Measurements from ENCODE around the gene PALM3.

PALM3 gene

GRCh38 chr19:14078411-14078810 is 16.5 kb upstream of the PALM3 start:
- H3K27ac ChIP-seq (ENCODE audit: low read depth in 2 of 2, low read length in 2 of 2), result peak overlapping the region in 1 of 2 donors; percentile 23
- H3K4me1 ChIP-seq (ENCODE audit: control insufficient read depth in 2 of 2, insufficient read depth in 2 of 2, low read length in 2 of 2), result peaks cover 31 to 42% of the 10 kb centered on the region in 2 donors
- no peaks in the 10 kb centered on the region for H3K36me3 ChIP-seq (ENCODE audit: control insufficient read depth in 2 of 2, insufficient read depth in 2 of 2, low read length in 2 of 2)
- no peak overlapping the region for H3K9ac ChIP-seq (ENCODE audit: low read depth in 1 of 2, low read length in 2 of 2)
- H3K27me3 ChIP-seq (ENCODE audit: control insufficient read depth in 2 of 2, insufficient read depth in 2 of 2, low read length in 2 of 2), result no peaks in the 10 kb centered on the region
- no peak overlapping the region for H3K4me3 ChIP-seq (ENCODE audit: low read length in 2 of 2)
- no peaks in the 10 kb centered on the region for H3K9me3 ChIP-seq (ENCODE audit: control insufficient read depth in 2 of 2, low read length in 2 of 2)

DNA sequence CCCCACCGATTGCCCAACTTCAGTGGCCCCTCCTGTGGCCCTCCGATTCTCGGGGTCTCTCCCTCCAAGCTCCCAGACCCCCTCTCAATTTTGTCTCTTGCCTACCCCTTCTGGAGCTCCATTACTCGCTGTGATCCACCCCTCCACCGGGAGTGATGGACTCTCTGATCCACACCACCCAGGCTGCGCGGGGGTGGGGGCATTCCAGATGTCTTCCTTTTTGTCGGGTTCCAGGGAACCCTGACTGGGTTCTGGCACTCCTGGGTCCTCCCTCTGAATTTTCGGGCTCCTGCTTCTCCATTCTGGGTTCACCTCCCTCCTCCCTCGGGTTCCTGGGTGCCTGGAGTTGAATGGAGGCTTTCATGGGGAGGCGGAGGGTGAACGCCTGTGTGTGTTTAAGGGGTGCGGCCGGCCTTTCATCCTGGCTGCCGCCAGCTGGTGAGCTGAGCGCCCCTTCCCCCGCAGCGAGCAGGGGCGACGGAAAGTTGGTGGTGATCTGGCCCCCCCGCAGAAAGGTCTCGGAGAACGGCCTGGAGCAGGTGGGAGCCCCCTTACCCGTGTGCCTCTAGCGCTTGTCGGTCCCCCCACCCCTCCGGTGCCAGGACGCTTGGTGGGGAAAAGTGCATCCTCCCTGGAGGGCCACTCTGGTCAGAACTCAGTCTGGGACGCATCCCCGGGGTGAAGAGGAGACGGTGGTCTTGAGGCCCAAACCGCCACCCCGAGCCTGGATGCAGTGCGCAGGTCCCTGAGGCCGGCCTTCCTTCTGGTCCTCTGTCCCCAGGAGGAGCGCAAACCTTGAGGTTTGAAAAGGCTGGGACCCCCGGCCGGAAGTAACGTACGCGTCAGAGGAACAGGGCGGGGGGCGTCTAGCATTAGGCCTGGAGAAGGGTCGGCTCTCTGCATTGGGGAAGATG is 12.3 kb upstream of the PALM3 start:
- peaks cover 22 to 35% of the 10 kb centered on the region in 2 donors for H3K4me1 ChIP-seq (ENCODE audit: control insufficient read depth in 2 of 2, insufficient read depth in 2 of 2, low read length in 2 of 2)
- peak overlapping the region; percentile 85 to 91 for H3K4me3 ChIP-seq (ENCODE audit: low read length in 2 of 2)
- H3K27me3 ChIP-seq (ENCODE audit: control insufficient read depth in 2 of 2, insufficient read depth in 2 of 2, low read length in 2 of 2), result no peaks in the 10 kb centered on the region
- H3K9me3 ChIP-seq (ENCODE audit: control insufficient read depth in 2 of 2, low read length in 2 of 2), result no peaks in the 10 kb centered on the region
- H3K27ac ChIP-seq (ENCODE audit: low read depth in 2 of 2, low read length in 2 of 2), result peak overlapping the region; percentile 95 to 98
- peak overlapping the region; percentile 89 to 94 for H3K9ac ChIP-seq (ENCODE audit: low read depth in 1 of 2, low read length in 2 of 2)
- peaks cover 0 to 2% of the 10 kb centered on the region in 2 donors for H3K36me3 ChIP-seq (ENCODE audit: control insufficient read depth in 2 of 2, insufficient read depth in 2 of 2, low read length in 2 of 2)

DNA sequence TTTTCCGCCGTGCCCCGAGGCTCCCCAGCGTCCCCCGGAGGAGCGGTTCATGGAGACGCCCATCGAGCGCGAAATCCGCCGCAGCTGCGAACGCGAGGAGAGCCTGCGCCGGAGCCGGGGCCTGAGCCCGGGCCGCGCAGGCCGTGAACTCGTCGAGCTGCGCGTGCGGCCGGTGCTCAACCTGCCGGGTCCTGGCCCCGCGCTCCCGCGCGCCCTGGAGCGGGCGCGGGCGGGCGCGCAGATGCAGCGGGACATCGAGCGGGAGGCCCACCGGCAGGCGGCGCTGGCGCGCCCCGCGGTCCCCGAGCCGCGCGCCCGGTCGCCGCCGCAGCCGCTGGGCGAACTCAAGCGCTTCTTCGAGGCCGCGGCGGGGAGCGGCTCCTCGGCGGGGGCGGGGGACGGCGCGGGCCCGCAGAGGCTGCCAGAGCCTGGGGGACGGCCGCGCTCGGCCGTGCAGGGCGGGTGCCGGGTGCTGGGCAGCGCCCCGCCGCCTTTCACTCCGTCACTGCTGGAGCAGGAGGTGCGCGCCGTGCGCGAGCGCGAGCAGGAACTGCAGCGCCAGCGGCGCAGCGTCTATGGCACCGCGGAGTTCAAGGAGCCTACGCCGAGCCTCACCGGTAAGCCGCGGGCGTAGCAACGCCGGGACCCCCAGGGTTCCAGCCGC is 11.5 kb upstream of the PALM3 start:
- H3K4me3 ChIP-seq (ENCODE audit: low read length in 2 of 2), result peak overlapping the region; percentile 90 to 91
- H3K4me1 ChIP-seq (ENCODE audit: control insufficient read depth in 2 of 2, insufficient read depth in 2 of 2, low read length in 2 of 2), result peaks cover 20 to 35% of the 10 kb centered on the region in 2 donors
- H3K9me3 ChIP-seq (ENCODE audit: control insufficient read depth in 2 of 2, low read length in 2 of 2), result no peaks in the 10 kb centered on the region
- H3K27ac ChIP-seq (ENCODE audit: low read depth in 2 of 2, low read length in 2 of 2), result peak overlapping the region; percentile 95 to 98
- no peaks in the 10 kb centered on the region for H3K27me3 ChIP-seq (ENCODE audit: control insufficient read depth in 2 of 2, insufficient read depth in 2 of 2, low read length in 2 of 2)
- H3K36me3 ChIP-seq (ENCODE audit: control insufficient read depth in 2 of 2, insufficient read depth in 2 of 2, low read length in 2 of 2), result peaks cover 0 to 2% of the 10 kb centered on the region in 2 donors
- peak overlapping the region; percentile 89 to 94 for H3K9ac ChIP-seq (ENCODE audit: low read depth in 1 of 2, low read length in 2 of 2)

- peak within 1 kb of the TSS; percentile 89 to 94 for H3K9ac ChIP-seq (ENCODE audit: low read depth in 1 of 2, low read length in 2 of 2)
These were observed 10.8 kb upstream of the PALM3 start, which contains the start of gene MISP3 for GRCh38 chr19:14072535-14073260. Gene MISP3 (plus strand): TSS chr19:14072786. CDS start chr19:14073310, 524 bp downstream.

DNA sequence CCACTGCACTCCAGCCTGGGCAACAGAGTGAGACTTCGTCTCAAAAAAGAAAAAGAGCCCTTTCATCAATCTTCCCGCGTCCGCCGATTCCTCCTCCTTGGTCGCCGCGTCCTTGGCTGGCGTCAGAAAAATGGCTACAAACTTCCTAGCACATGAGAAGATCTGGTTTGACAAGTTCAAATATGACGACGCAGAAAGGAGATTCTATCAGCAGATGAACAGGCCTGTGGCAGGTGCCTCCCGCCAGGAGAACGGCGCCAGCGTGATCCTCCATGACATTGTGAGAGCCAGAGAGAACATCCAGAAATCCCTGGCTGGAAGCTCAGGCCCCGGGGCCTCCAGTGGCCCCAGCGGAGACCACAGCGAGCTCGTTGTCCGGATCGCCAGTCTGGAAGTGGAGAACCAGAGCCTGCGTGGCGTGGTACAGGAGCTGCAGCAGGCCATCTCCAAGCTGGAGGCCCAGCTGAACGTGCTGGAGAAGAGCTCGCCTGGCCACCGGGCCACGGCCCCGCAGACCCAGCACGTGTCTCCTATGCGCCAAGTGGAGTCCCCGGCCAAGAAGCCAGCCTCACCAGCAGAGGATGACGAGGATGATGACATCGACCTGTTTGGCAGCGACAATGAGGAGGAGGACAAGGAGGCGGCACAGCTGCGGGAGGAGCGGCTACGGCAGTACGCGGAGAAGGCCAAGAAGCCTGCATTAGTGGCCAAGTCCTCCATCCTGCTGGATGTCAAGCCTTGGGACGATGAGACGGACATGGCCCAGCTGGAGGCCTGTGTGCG is 8.6 kb upstream of the PALM3 start:
- Histone ChIP-seq H3K27ac (ENCODE audit: low read depth in 2 of 2, low read length in 2 of 2) (no peak overlapping the region), H3K9ac (ENCODE audit: low read depth in 1 of 2, low read length in 2 of 2) (no peak overlapping the region)

More at GRCh38 chr19:14072535-14073260, 10.8 kb upstream of the PALM3 start, which contains the start of gene MISP3:
- Histone ChIP-seq H3K9me3 (ENCODE audit: control insufficient read depth in 2 of 2, low read length in 2 of 2) (no peaks in the 10 kb centered on the region), H3K27me3 (ENCODE audit: control insufficient read depth in 2 of 2, insufficient read depth in 2 of 2, low read length in 2 of 2) (no peaks in the 10 kb centered on the region), H3K27ac (ENCODE audit: low read depth in 2 of 2, low read length in 2 of 2) (peak within 1 kb of the TSS; percentile 95 to 98), H3K4me1 (ENCODE audit: control insufficient read depth in 2 of 2, insufficient read depth in 2 of 2, low read length in 2 of 2) (peaks cover 19 to 35% of the 10 kb centered on the region in 2 donors), H3K36me3 (ENCODE audit: control insufficient read depth in 2 of 2, insufficient read depth in 2 of 2, low read length in 2 of 2) (peaks cover 0 to 2% of the 10 kb centered on the region in 2 donors), H3K4me3 (ENCODE audit: low read length in 2 of 2) (peak within 1 kb of the TSS; percentile 90 to 91)

DNA sequence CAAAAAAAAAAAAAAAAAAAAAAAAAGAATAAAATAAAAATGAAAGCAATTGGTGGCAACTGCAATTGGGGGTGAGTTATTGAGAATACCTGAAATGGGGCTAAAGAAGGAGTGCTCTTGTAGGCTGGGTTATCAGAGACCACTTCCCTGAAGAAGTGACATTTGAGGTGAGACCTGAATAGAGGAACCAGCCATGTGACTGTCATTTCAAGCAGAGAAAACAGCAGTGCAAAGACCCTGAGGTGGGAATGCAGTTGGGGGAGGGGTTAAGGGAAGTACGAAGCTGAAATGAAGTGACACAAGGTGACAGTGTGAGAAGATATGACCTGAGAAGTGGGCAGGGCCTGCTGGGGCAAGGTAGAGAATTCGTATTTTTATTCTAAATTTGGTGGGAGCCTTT is 4.3 kb upstream of the PALM3 start:
- Histone ChIP-seq H3K4me3 (ENCODE audit: low read length in 2 of 2) (no peak overlapping the region), H3K27ac (ENCODE audit: low read depth in 2 of 2, low read length in 2 of 2) (no peak overlapping the region), H3K9me3 (ENCODE audit: control insufficient read depth in 2 of 2, low read length in 2 of 2) (no peaks in the 10 kb centered on the region), H3K36me3 (ENCODE audit: control insufficient read depth in 2 of 2, insufficient read depth in 2 of 2, low read length in 2 of 2) (peaks cover 0 to 2% of the 10 kb centered on the region in 2 donors), H3K4me1 (ENCODE audit: control insufficient read depth in 2 of 2, insufficient read depth in 2 of 2, low read length in 2 of 2) (peaks cover 0 to 3% of the 10 kb centered on the region in 2 donors), H3K27me3 (ENCODE audit: control insufficient read depth in 2 of 2, insufficient read depth in 2 of 2, low read length in 2 of 2) (no peaks in the 10 kb centered on the region), H3K9ac (ENCODE audit: low read depth in 1 of 2, low read length in 2 of 2) (no peak overlapping the region)

More for the DNA sequence above, 8.6 kb upstream of the PALM3 start:
- Histone ChIP-seq H3K36me3 (ENCODE audit: control insufficient read depth in 2 of 2, insufficient read depth in 2 of 2, low read length in 2 of 2) (peaks cover 0 to 2% of the 10 kb centered on the region in 2 donors), H3K9me3 (ENCODE audit: control insufficient read depth in 2 of 2, low read length in 2 of 2) (no peaks in the 10 kb centered on the region), H3K4me1 (ENCODE audit: control insufficient read depth in 2 of 2, insufficient read depth in 2 of 2, low read length in 2 of 2) (peaks cover 17 to 28% of the 10 kb centered on the region in 2 donors), H3K4me3 (ENCODE audit: low read length in 2 of 2) (no peak overlapping the region), H3K27me3 (ENCODE audit: control insufficient read depth in 2 of 2, insufficient read depth in 2 of 2, low read length in 2 of 2) (no peaks in the 10 kb centered on the region)

GRCh38 chr19:14063105-14063504 is 1.2 kb upstream of the PALM3 start:
- no peak overlapping the region for H3K9ac ChIP-seq (ENCODE audit: low read depth in 1 of 2, low read length in 2 of 2)
- H3K4me1 ChIP-seq (ENCODE audit: control insufficient read depth in 2 of 2, insufficient read depth in 2 of 2, low read length in 2 of 2), result peaks cover under 1 to 3% of the 10 kb centered on the region in 2 donors
- H3K27me3 ChIP-seq (ENCODE audit: control insufficient read depth in 2 of 2, insufficient read depth in 2 of 2, low read length in 2 of 2), result peaks cover 3 to 4% of the 10 kb centered on the region in 2 donors
- H3K9me3 ChIP-seq (ENCODE audit: control insufficient read depth in 2 of 2, low read length in 2 of 2), result no peaks in the 10 kb centered on the region
- no peaks in the 10 kb centered on the region for H3K36me3 ChIP-seq (ENCODE audit: control insufficient read depth in 2 of 2, insufficient read depth in 2 of 2, low read length in 2 of 2)
- H3K4me3 ChIP-seq (ENCODE audit: low read length in 2 of 2), result no peak overlapping the region
- no peak overlapping the region for H3K27ac ChIP-seq (ENCODE audit: low read depth in 2 of 2, low read length in 2 of 2)

DNA sequence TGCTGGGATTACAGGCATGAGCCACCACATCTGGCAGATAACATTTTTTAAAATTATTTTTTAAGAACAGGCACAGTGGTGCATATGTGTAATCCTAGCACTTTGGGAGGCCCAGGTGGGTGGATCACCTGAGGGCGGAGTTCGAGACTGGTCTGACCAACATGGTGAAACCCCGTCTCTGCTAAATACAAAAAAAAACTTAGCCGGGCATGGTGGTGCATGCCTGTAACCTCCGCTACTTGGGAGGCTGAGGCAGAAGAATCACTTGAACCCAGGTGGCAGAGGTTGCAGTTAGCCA is 631 bp upstream of the PALM3 start:
- no peak overlapping the region for H3K27ac ChIP-seq (ENCODE audit: low read depth in 2 of 2, low read length in 2 of 2)

GRCh38 chr19:14061081-14061749 is 661 bp downstream of the PALM3 start:
- no peak overlapping the region for H3K9ac ChIP-seq (ENCODE audit: low read depth in 1 of 2, low read length in 2 of 2)
- peaks cover 3 to 4% of the 10 kb centered on the region in 2 donors for H3K4me1 ChIP-seq (ENCODE audit: control insufficient read depth in 2 of 2, insufficient read depth in 2 of 2, low read length in 2 of 2)
- H3K27ac ChIP-seq (ENCODE audit: low read depth in 2 of 2, low read length in 2 of 2), result no peak overlapping the region
- H3K9me3 ChIP-seq (ENCODE audit: control insufficient read depth in 2 of 2, low read length in 2 of 2), result no peaks in the 10 kb centered on the region
- H3K27me3 ChIP-seq (ENCODE audit: control insufficient read depth in 2 of 2, insufficient read depth in 2 of 2, low read length in 2 of 2), result peaks cover 3 to 4% of the 10 kb centered on the region in 2 donors
- no peaks in the 10 kb centered on the region for H3K36me3 ChIP-seq (ENCODE audit: control insufficient read depth in 2 of 2, insufficient read depth in 2 of 2, low read length in 2 of 2)
- H3K4me3 ChIP-seq (ENCODE audit: low read length in 2 of 2), result no peak overlapping the region

More for the DNA sequence above, 631 bp upstream of the PALM3 start:
- Histone ChIP-seq H3K9me3 (ENCODE audit: control insufficient read depth in 2 of 2, low read length in 2 of 2) (no peaks in the 10 kb centered on the region), H3K4me1 (ENCODE audit: control insufficient read depth in 2 of 2, insufficient read depth in 2 of 2, low read length in 2 of 2) (peaks cover 3 to 4% of the 10 kb centered on the region in 2 donors), H3K27me3 (ENCODE audit: control insufficient read depth in 2 of 2, insufficient read depth in 2 of 2, low read length in 2 of 2) (peaks cover 3 to 4% of the 10 kb centered on the region in 2 donors), H3K36me3 (ENCODE audit: control insufficient read depth in 2 of 2, insufficient read depth in 2 of 2, low read length in 2 of 2) (no peaks in the 10 kb centered on the region), H3K4me3 (ENCODE audit: low read length in 2 of 2) (no peak overlapping the region), H3K9ac (ENCODE audit: low read depth in 1 of 2, low read length in 2 of 2) (no peak overlapping the region)

Data from mucosa of rectum (tissue), 2 donors.